DOHH2 (cell line): ENCODE measurements around the gene ZNF592.

Experiments
- H3F3A ChIP-seq: fragments of 200-600 bp; sonication (generic), shearing (Covaris generic); 2 replicates; pipeline ENCODE4 v1.6.0; 2016; ENCODE audit warnings: antibody characterized with exemption, mild to moderate bottlenecking; ENCODE audit not compliant: control insufficient read depth, insufficient read depth
- H3K27ac ChIP-seq: fragments of 200-600 bp; sonication (generic); 2 replicates; pipeline ENCODE4 v1.5.1; 2014; ENCODE audit warnings: low read depth, mild to moderate bottlenecking, low read length, moderate library complexity
- H3K27me3 ChIP-seq: fragments of 200-600 bp; sonication (generic); 2 replicates; pipeline ENCODE4 v1.6.1; 2014; ENCODE audit warnings: mild to moderate bottlenecking, low read length, mixed read lengths; ENCODE audit not compliant: control insufficient read depth
- H3K36me3 ChIP-seq: fragments of 200-600 bp; sonication (generic); 2 replicates; pipeline ENCODE4 v1.6.1; 2014; ENCODE audit warnings: mild to moderate bottlenecking, low read length, moderate library complexity, mixed read lengths; ENCODE audit not compliant: control insufficient read depth
- H3K4me1 ChIP-seq: fragments of 200-600 bp; sonication (generic); 2 replicates; pipeline ENCODE4 v1.6.1; 2014; ENCODE audit warnings: mild to moderate bottlenecking, low read length, mixed read lengths; ENCODE audit not compliant: control insufficient read depth
- H3K4me2 ChIP-seq: fragments of 200-600 bp; sonication (generic); 2 replicates; pipeline ENCODE4 v1.6.0; 2014; ENCODE audit warnings: mild to moderate bottlenecking, low read length, moderate library complexity
- H3K4me3 ChIP-seq: fragments of 200-600 bp; sonication (generic); 2 replicates; pipeline ENCODE4 v1.5.1; 2014; ENCODE audit warnings: mild to moderate bottlenecking, low read length, mixed read lengths
- H3K79me2 ChIP-seq: fragments of 200-600 bp; sonication (generic); 2 replicates; pipeline ENCODE4 v1.6.1; 2014; ENCODE audit warnings: mild to moderate bottlenecking, low read length, mixed read lengths; ENCODE audit not compliant: control insufficient read depth
- H3K9me2 ChIP-seq: fragments of 200-600 bp; sonication (generic); replicated peaks from 2 replicates; pipeline ENCODE4 v1.6.1; 2014; ENCODE audit warnings: mild to moderate bottlenecking, low read length, mixed read lengths; ENCODE audit not compliant: control insufficient read depth
- H3K9me3 ChIP-seq: fragments of 200-600 bp; sonication (generic); 2 replicates; pipeline ENCODE4 v1.6.1; 2014; ENCODE audit warnings: antibody characterized with exemption, low read length, mixed read lengths; ENCODE audit not compliant: control insufficient read depth, insufficient read depth
- H4K20me1 ChIP-seq: fragments of 200-600 bp; sonication (generic); 2 replicates; pipeline ENCODE4 v1.6.0; 2014; ENCODE audit warnings: low read depth, mild to moderate bottlenecking, antibody characterized with exemption, low read length, moderate library complexity; ENCODE audit not compliant: control insufficient read depth, insufficient read depth
- CTCF ChIP-seq: fragments of 200-600 bp; sonication (generic); IDR thresholded peaks from one replicate; pipeline ENCODE4 v1.5.1; 2014; ENCODE audit warnings: antibody characterized with exemption, mild to moderate bottlenecking, low read depth, low read length; ENCODE audit not compliant: poor library complexity, severe bottlenecking
- EZH2phosphoT487 ChIP-seq: fragments of 200-600 bp; sonication (generic); IDR thresholded peaks from 2 replicates; pipeline ENCODE4 v1.6.1; 2017; ENCODE audit warnings: borderline replicate concordance, mild to moderate bottlenecking, antibody characterized with exemption, low read length, moderate library complexity, mixed read lengths

ZNF592 gene

GRCh38 chr15:84834969-84835368, 86.6 kb downstream of the ZNF592 start:
- H4K20me1 ChIP-seq, result no peaks in the 10 kb centered on the region
- no peaks in the 10 kb centered on the region for H3K36me3 ChIP-seq
- no peaks in the 10 kb centered on the region for H3K9me3 ChIP-seq
- peaks cover 42% of the 10 kb centered on the region for H3K27me3 ChIP-seq
- no peak overlapping the region for H3K4me3 ChIP-seq
- TF ChIP-seq CTCF (no peak), EZH2phosphoT487 (no peak)
- no peaks in the 10 kb centered on the region for H3K4me1 ChIP-seq
- no peaks in the 10 kb centered on the region for H3K9me2 ChIP-seq
- H3K79me2 ChIP-seq, result no peaks in the 10 kb centered on the region
- H3F3A ChIP-seq, result no peaks in the 10 kb centered on the region
- no peak overlapping the region for H3K4me2 ChIP-seq
- H3K27ac ChIP-seq, result no peak overlapping the region

- Histone ChIP-seq H3K4me2 (no peak overlapping the region), H3K27me3 (peaks cover 34% of the 10 kb centered on the region), H3K4me1 (no peaks in the 10 kb centered on the region), H3K4me3 (no peak overlapping the region), H3K27ac (no peak overlapping the region), H3K36me3 (no peaks in the 10 kb centered on the region), H3F3A (no peaks in the 10 kb centered on the region), H3K9me2 (no peaks in the 10 kb centered on the region), H4K20me1 (no peaks in the 10 kb centered on the region), H3K9me3 (no peaks in the 10 kb centered on the region), H3K79me2 (no peaks in the 10 kb centered on the region)
- TF ChIP-seq EZH2phosphoT487, result no peak
- no peak for TF ChIP-seq CTCF
Observed at GRCh38 chr15:84835661-84836337, 87.4 kb downstream of the ZNF592 start.

GRCh38 chr15:84836844-84837243, 88.5 kb downstream of the ZNF592 start:
- Histone ChIP-seq H3F3A (no peaks in the 10 kb centered on the region), H3K4me1 (no peaks in the 10 kb centered on the region), H3K79me2 (no peaks in the 10 kb centered on the region), H3K9me2 (no peaks in the 10 kb centered on the region), H3K27ac (no peak overlapping the region), H3K4me2 (no peak overlapping the region), H4K20me1 (no peaks in the 10 kb centered on the region), H3K27me3 (peaks cover 25% of the 10 kb centered on the region; the same call in 1 of the 2 replicates), H3K9me3 (no peaks in the 10 kb centered on the region), H3K4me3 (no peak overlapping the region), H3K36me3 (no peaks in the 10 kb centered on the region)
- TF ChIP-seq EZH2phosphoT487 (no peak), CTCF (no peak)
